SU-DHL-6 (cell line): ENCODE data around the gene ARL4D.

Experiments used
- H2AFZ ChIP-seq: fragments of 200-600 bp; sonication (generic); 2 replicates; pipeline ENCODE4 v1.6.1; 2014; ENCODE audit warnings: low read depth, mild to moderate bottlenecking, moderate library complexity, mixed read lengths, antibody characterized with exemption, low read length; ENCODE audit not compliant: severe bottlenecking
- H3F3A ChIP-seq: fragments of 200-600 bp; shearing (Covaris generic); 2 replicates; pipeline ENCODE4 v1.6.0; 2016; ENCODE audit warnings: antibody characterized with exemption, mild to moderate bottlenecking; ENCODE audit not compliant: insufficient read depth
- H3K27ac ChIP-seq: fragments of 200-600 bp; sonication (generic); 2 replicates; pipeline ENCODE4 v1.5.1; 2016; ENCODE audit warnings: low read depth, mild to moderate bottlenecking, low read length, moderate library complexity, mixed read lengths
- H3K27me3 ChIP-seq: fragments of 200-600 bp; sonication (generic), shearing (Covaris generic); 2 replicates; pipeline ENCODE4 v1.6.0; 2014; ENCODE audit warnings: mild to moderate bottlenecking, low read length
- H3K36me3 ChIP-seq: fragments of 200-600 bp; sonication (generic); 2 replicates; pipeline ENCODE4 v1.6.1; 2014; ENCODE audit warnings: mild to moderate bottlenecking, low read length, mixed read lengths
- H3K4me2 ChIP-seq: fragments of 300-600, 200-600 bp; shearing (Covaris generic), sonication (generic); 2 replicates; pipeline ENCODE4 v1.6.0; 2014; ENCODE audit warnings: low read length, low read depth, mild to moderate bottlenecking; ENCODE audit not compliant: poor library complexity, severe bottlenecking
- H3K4me3 ChIP-seq: fragments of 200-600 bp; sonication (generic); 2 replicates; pipeline ENCODE4 v1.5.1; 2014; ENCODE audit warnings: antibody characterized with exemption, low read length, mild to moderate bottlenecking, mixed read lengths; ENCODE audit not compliant: insufficient read depth, poor library complexity, severe bottlenecking
- H3K79me2 ChIP-seq: fragments of 200-600 bp; sonication (generic); 2 replicates; pipeline ENCODE4 v1.6.1; 2014; ENCODE audit warnings: mild to moderate bottlenecking, low read length, moderate library complexity; ENCODE audit not compliant: insufficient read depth
- H3K9ac ChIP-seq: fragments of 200-600 bp; sonication (generic); 2 replicates; pipeline ENCODE4 v1.7.0; 2014; ENCODE audit warnings: mild to moderate bottlenecking, low read length
- H3K9me2 ChIP-seq: fragments of 200-600 bp; sonication (generic); replicated peaks from 2 replicates; pipeline ENCODE4 v1.6.1; 2014; ENCODE audit warnings: low read length; ENCODE audit not compliant: insufficient read depth
- H3K9me3 ChIP-seq: fragments of 200-600 bp; sonication (generic); 2 replicates; pipeline ENCODE4 v1.6.1; 2014; ENCODE audit warnings: low read length, mixed read lengths; ENCODE audit not compliant: insufficient read depth
- H4K20me1 ChIP-seq: fragments of 200-600 bp; sonication (generic); 2 replicates; pipeline ENCODE4 v1.6.1; 2014; ENCODE audit warnings: low read depth, mild to moderate bottlenecking, antibody characterized with exemption, low read length, moderate library complexity, mixed read lengths
- CTCF ChIP-seq: fragments of 200-600 bp; sonication (generic); IDR thresholded peaks from one replicate; pipeline ENCODE4 v1.5.1; 2017; ENCODE audit warnings: antibody characterized with exemption, mild to moderate bottlenecking, low read length, moderate library complexity; ENCODE audit not compliant: insufficient read depth, poor library complexity, severe bottlenecking
- EZH2phosphoT487 ChIP-seq: fragments of 200-600 bp; sonication (generic), shearing (Covaris generic); conservative IDR thresholded peaks from 2 replicates; pipeline ENCODE4 v1.6.1; 2018; ENCODE audit warnings: mild to moderate bottlenecking, antibody characterized with exemption, low read length, moderate library complexity, mixed read lengths

ARL4D gene

GRCh38 chr17:43399839-43400328, 1.1 kb downstream of the ARL4D start:
- Histone ChIP-seq H4K20me1 (no peaks in the 10 kb centered on the region), H3K9me2 (no peaks in the 10 kb centered on the region), H3K9me3 (no peaks in the 10 kb centered on the region), H3K27ac (no peak overlapping the region), H3K9ac (no peak overlapping the region), H3F3A (no peaks in the 10 kb centered on the region), H3K4me2 (no peak overlapping the region), H2AFZ (no peak overlapping the region), H3K36me3 (no peaks in the 10 kb centered on the region), H3K27me3 (no peaks in the 10 kb centered on the region), H3K79me2 (no peaks in the 10 kb centered on the region), H3K4me3 (no peak overlapping the region)
- TF ChIP-seq EZH2phosphoT487 (no peak), CTCF (no peak)

- TF ChIP-seq EZH2phosphoT487 (no peak), CTCF (no peak)
- Histone ChIP-seq H3K9me3 (no peaks in the 10 kb centered on the region), H3K36me3 (no peaks in the 10 kb centered on the region), H4K20me1 (no peaks in the 10 kb centered on the region), H3K9me2 (no peaks in the 10 kb centered on the region), H3K4me2 (no peak overlapping the region), H3K27me3 (no peaks in the 10 kb centered on the region), H3K9ac (no peak overlapping the region), H3K79me2 (no peaks in the 10 kb centered on the region), H3K4me3 (no peak overlapping the region), H3F3A (no peaks in the 10 kb centered on the region), H2AFZ (no peak overlapping the region), H3K27ac (no peak overlapping the region)
These were observed 2.3 kb downstream of the ARL4D start for GRCh38 chr17:43400943-43401717.

GRCh38 chr17:43402078-43402477, 3.3 kb downstream of the ARL4D start:
- H4K20me1 ChIP-seq = no peaks in the 10 kb centered on the region
- H3K36me3 ChIP-seq = no peaks in the 10 kb centered on the region
- no peak overlapping the region for H3K4me3 ChIP-seq
- no peaks in the 10 kb centered on the region for H3K79me2 ChIP-seq
- TF ChIP-seq CTCF = no peak
- TF ChIP-seq EZH2phosphoT487 = no peak
- no peak overlapping the region for H3K9ac ChIP-seq
- H2AFZ ChIP-seq = no peak overlapping the region
- no peak overlapping the region for H3K27ac ChIP-seq
- H3K9me2 ChIP-seq = no peaks in the 10 kb centered on the region
- no peaks in the 10 kb centered on the region for H3K27me3 ChIP-seq
- no peak overlapping the region for H3K4me2 ChIP-seq
- H3K9me3 ChIP-seq = no peaks in the 10 kb centered on the region
- H3F3A ChIP-seq = no peaks in the 10 kb centered on the region
